Ascending aorta (tissue), 2 donors: Measurements from ENCODE around the gene CCDC71L. TPM values are rescaled to one million over a fixed set of nuclear protein-coding genes. Genes with fewer than 3 reads are reported as not detected.
"Not testable (repeated sequence)": the region's sequence is repeated elsewhere in the genome, so short reads cannot be mapped to it uniquely, and the experiment has no call there.

Experiments
- DNase-seq, 2 donors: peaks; one replicate each; pipeline ENCODE4 v3.0.0-alpha.2; 2019; ENCODE audit warnings: low spot score in 2 of 2
- H3K27ac ChIP-seq, 2 donors: fragments of 200-600 bp; sonication (generic); one replicate each; pipeline ENCODE4 v1.5.1; 2016 to 2017; ENCODE audit warnings: mild to moderate bottlenecking in 1 of 2
- H3K27me3 ChIP-seq: fragments of 200-600 bp; sonication (generic); one replicate; pipeline ENCODE4 v1.5.1; 2017
- H3K36me3 ChIP-seq, 2 donors: fragments of 200-600 bp; sonication (generic); one replicate each; pipeline ENCODE4 v1.5.1; 2016
- H3K4me1 ChIP-seq, 2 donors: fragments of 200-600 bp; sonication (generic); one replicate each; pipeline ENCODE4 v1.5.1; 2016 to 2017; ENCODE audit warnings: mild to moderate bottlenecking in 1 of 2
- H3K4me3 ChIP-seq, 2 donors: fragments of 200-600 bp; sonication (generic); one replicate each; pipeline ENCODE4 v1.5.1; 2016 to 2017; ENCODE audit warnings: mild to moderate bottlenecking in 1 of 2
- H3K9me3 ChIP-seq, 2 donors: fragments of 200-600 bp; sonication (generic); one replicate each; pipeline ENCODE4 v1.5.1; 2016
- intact Hi-C: fragments of 100-400 bp; cut with DNase I; formaldehyde crosslinking; loops from one replicate; pipeline ENCODE4 v1.15.1; 2023
- total RNA-seq: library from RNA; depleted of rRNA; stranded (reverse); fragments of >200 nt; gene quantifications from one replicate; pipeline ENCODE4 v1.1.0, GENCODE V29; 2016
- TF ChIP-seq, protein P1 (sequence below), 3 experiments: fragments of 200-600 bp in 2 of 3; fragments of 450-650 bp in 1 of 3; sonication (generic) in 2 of 3; IDR thresholded peaks; one replicate each; pipeline ENCODE4 v1.5.1; 2016 to 2019; ENCODE audit warnings: antibody characterized with exemption in 3 of 3, mild to moderate bottlenecking in 1 of 3, moderate library complexity in 1 of 3

Gene CCDC71L
- total RNA-seq, 1 donor from 2014 or later, result 46.6 TPM

DNA sequence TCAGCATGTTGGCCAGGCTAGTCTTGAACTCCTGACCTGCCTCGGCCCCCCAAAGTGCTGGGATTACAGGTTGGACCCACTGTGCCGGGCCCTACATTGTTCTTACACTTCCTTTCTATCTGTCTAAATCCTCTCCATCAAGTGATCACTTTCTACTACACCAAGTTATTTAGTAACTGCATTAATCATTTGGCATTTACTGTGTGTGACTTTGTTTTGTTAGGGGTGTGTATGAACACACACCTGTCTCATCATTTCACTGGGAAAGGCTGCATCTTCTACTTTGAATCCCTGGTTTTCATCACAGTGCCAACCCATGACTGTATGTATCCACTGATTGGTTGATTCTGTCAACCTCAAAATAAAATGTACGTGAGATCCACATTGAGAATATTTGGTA is 23.0 kb upstream of the CCDC71L start:
- Histone ChIP-seq H3K27ac (no peak overlapping the region), H3K27me3 (no peaks in the 10 kb centered on the region), H3K36me3 (no peaks in the 10 kb centered on the region), H3K4me1 (no peaks in the 10 kb centered on the region), H3K9me3 (no peaks in the 10 kb centered on the region), H3K4me3 (no peak overlapping the region)
- TF ChIP-seq, protein P1, sequence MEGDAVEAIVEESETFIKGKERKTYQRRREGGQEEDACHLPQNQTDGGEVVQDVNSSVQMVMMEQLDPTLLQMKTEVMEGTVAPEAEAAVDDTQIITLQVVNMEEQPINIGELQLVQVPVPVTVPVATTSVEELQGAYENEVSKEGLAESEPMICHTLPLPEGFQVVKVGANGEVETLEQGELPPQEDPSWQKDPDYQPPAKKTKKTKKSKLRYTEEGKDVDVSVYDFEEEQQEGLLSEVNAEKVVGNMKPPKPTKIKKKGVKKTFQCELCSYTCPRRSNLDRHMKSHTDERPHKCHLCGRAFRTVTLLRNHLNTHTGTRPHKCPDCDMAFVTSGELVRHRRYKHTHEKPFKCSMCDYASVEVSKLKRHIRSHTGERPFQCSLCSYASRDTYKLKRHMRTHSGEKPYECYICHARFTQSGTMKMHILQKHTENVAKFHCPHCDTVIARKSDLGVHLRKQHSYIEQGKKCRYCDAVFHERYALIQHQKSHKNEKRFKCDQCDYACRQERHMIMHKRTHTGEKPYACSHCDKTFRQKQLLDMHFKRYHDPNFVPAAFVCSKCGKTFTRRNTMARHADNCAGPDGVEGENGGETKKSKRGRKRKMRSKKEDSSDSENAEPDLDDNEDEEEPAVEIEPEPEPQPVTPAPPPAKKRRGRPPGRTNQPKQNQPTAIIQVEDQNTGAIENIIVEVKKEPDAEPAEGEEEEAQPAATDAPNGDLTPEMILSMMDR (IDR thresholded peaks at IDR 0.05), result no peak
- no peak for DNase-seq
- intact Hi-C loops, result no loop called here

DNA sequence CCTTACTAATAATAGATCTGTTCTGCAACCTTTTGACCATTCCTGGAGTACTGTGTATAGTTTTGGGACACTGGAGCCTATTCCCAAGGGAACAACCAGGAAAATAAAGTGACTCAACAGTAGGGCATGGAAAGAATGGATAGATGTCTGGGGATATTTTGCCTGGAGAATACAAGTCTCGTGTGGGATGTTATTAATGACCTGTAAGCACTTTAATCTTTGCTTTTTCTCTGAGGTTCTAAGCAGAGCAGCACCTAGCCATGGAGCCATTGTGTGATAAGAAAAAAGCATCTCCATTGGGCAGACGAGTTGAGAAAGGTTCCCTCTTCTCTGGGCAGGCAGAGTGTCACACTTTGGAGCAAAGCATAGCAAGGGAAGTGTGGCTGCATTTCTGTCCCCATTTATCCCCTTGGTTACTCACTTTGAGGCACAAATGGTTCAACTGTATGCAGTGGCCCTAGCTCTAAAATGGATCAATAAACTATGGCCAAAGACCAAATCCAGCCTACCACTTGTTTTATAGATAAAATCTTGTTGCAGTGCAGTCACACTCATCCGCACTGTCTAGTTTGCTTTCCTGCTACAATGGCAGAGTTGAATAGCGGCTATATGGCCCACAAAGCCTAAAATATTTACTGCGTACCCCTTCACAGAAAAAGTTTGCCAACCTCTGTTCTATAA is 21.0 kb upstream of the CCDC71L start:
- no peaks in the 10 kb centered on the region for H3K4me1 ChIP-seq
- no peak overlapping the region for H3K4me3 ChIP-seq
- intact Hi-C loops, result no loop called here
- H3K27ac ChIP-seq, result no peak overlapping the region
- DNase-seq, result no peak
- no peaks in the 10 kb centered on the region for H3K36me3 ChIP-seq
- no peaks in the 10 kb centered on the region for H3K9me3 ChIP-seq
- H3K27me3 ChIP-seq, result no peaks in the 10 kb centered on the region
- TF ChIP-seq, protein P1 (IDR thresholded peaks at IDR 0.05), result no peak

DNA sequence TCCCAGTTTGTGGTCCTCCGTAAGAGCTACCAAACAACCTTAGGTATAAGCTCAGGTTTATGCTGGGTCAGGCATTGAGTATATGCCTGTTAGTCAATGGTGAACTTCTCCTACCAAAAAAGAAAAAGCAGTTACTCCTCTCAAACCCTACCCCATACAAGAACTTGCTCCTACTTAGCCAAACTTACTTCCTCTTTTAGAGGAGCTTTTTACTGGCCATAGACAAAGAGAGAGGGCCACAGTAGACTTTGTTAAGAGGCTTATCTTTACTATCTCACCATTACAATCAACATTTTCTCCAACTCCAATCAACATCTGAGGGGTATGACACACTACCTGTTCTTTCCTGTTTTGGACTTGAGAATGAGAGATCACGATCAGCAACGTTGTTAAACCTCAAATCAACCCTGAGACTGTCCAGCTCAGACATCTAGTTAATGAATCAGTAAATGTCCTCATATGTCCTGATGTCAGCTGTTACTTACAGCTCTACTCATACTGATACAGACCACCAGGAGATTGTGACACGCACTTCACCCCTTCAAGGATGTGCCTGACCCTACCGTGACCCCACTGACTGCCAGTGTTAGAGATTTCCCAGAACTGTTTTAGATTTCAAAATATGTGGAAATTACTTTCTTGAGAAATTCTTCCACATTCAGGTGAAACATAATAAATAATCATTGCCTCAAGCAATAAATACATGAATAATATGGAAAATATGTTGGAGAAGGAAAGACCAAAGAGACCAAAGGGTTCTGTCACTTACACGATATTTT is 18.4 kb upstream of the CCDC71L start:
- H3K27me3 ChIP-seq, result no peaks in the 10 kb centered on the region
- no peaks in the 10 kb centered on the region for H3K36me3 ChIP-seq
- TF ChIP-seq, protein P1 (IDR thresholded peaks at IDR 0.05), result no peak
- intact Hi-C loops, result no loop called here
- no peak overlapping the region for H3K27ac ChIP-seq
- no peaks in the 10 kb centered on the region for H3K9me3 ChIP-seq
- no peak overlapping the region for H3K4me3 ChIP-seq
- H3K4me1 ChIP-seq, result no peaks in the 10 kb centered on the region
- DNase-seq, result no peak

DNA sequence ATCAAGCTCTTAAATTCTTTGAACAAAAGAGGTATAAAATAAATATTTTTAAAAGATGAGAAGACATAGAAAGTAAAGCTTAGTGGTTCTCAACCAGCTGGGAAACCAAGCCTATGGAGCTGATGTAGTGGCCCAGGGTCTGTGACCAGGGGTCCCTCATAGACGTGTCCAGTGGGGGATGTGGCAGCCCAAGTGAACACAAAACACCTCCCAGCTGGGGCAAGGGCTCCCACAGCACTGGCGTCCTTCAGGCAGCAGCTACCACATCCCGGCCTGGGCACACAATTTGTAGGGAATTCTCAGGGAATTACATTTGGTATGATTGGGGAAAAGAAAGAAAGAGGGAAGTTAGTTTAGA is 17.8 kb upstream of the CCDC71L start:
- no peak for DNase-seq
- intact Hi-C loops, result no loop called here
- no peak overlapping the region for H3K27ac ChIP-seq
- TF ChIP-seq, protein P1 (IDR thresholded peaks at IDR 0.05), result no peak
- no peaks in the 10 kb centered on the region for H3K9me3 ChIP-seq
- no peaks in the 10 kb centered on the region for H3K4me1 ChIP-seq
- H3K27me3 ChIP-seq, result no peaks in the 10 kb centered on the region
- no peaks in the 10 kb centered on the region for H3K36me3 ChIP-seq
- no peak overlapping the region for H3K4me3 ChIP-seq

DNA sequence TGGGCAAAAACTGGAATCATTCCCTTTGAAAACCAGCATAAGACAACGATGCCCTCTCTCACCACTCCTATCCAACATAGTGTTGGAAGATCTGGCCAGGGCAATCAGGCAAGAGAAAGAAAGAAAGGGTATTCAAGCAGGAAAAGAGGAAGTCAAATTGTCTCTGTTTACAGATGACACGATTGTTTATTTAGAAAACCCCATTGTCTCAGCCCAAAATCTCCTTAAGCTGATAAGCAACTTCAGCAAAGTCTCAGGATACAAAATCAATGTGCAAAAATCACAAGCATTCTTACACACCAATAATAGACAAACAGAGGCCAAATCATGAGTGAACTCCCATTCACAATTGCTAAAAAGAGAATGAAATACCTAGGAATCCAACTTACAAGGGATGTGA is 15.5 kb upstream of the CCDC71L start:
- H3K4me3 ChIP-seq, DNase-seq, H3K36me3 ChIP-seq, H3K27me3 ChIP-seq, H3K27ac ChIP-seq, H3K4me1 ChIP-seq, intact Hi-C loops, H3K9me3 ChIP-seq: not testable (repeated sequence)

DNA sequence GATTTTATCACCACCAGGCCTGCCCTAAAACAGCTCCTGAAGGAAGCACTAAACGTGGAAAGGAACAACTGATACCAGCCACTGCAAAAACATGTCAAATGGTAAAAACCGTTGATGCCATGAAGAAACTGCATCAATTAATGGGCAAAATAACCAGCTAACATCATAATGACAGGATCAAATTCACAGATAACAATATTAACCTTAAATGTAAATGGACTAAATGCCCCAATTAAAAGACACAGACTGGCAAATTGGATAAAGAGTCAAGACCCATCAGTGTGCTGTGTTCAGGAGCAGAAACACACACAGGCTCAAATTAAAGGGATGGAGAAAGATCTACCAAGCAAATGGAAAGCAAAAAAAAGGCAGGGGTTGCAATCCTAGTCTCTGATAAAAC is 12.7 kb upstream of the CCDC71L start:
- DNase-seq, H3K4me3 ChIP-seq, H3K9me3 ChIP-seq, intact Hi-C loops, H3K27me3 ChIP-seq, H3K27ac ChIP-seq, H3K36me3 ChIP-seq, H3K4me1 ChIP-seq: not testable (repeated sequence)

DNA sequence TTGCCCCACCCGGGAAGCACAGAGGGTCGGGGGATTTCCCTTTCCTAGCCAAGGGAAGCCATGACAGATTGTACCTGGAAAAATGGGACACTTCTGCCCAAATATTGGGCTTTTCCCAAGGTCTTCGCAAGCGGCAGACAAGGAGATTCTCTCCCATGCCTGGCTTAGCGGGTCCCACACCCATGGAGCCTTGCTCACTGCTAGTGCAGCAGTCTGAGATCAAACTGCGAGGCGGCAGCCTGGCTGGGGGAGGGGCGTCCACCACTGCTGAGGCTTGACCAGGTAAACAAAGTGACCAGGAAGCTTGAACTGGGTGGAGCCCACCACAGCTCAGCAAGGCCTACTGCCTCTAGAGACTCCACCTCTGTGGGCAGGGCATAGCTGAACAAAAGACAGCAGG is 11.0 kb upstream of the CCDC71L start:
- H3K4me1 ChIP-seq, DNase-seq, intact Hi-C loops, H3K27ac ChIP-seq, H3K27me3 ChIP-seq, H3K9me3 ChIP-seq, H3K36me3 ChIP-seq, H3K4me3 ChIP-seq: not testable (repeated sequence)
